Activated T-cell treated with anti-CD3 and anti-CD28 coated beads, Interleukin-2, amount 50 U/mL, for 4 hours (primary cell): ENCODE measurements around the gene NHEJ1. TPM values are rescaled to one million over a fixed set of nuclear protein-coding genes. Genes with fewer than 3 reads are reported as not detected.

Source experiments
- ATAC-seq, 2 donors: fragments of 200-7000 bp; cut with Tn5 transposase; one replicate each; pipeline ENCODE4 v1.10.0; 2021
- DNase-seq: peaks from one replicate; pipeline ENCODE4 v3.0.0-alpha.2; 2020
- H3K27me3 Mint-ChIP-seq: one replicate; pipeline ENCODE4 v1.8.0; 2021; ENCODE audit warnings: low read depth, mixed read lengths
- H3K36me3 Mint-ChIP-seq: one replicate; pipeline ENCODE4 v1.8.0; 2022; ENCODE audit warnings: mixed read lengths; ENCODE audit not compliant: insufficient read depth
- H3K4me1 Mint-ChIP-seq: one replicate; pipeline ENCODE4 v1.8.0; 2021; ENCODE audit warnings: low read depth, mixed read lengths
- H3K4me3 Mint-ChIP-seq: one replicate; pipeline ENCODE4 v1.8.0; 2021; ENCODE audit warnings: mild to moderate bottlenecking, moderate library complexity, mixed read lengths
- H3K9me3 Mint-ChIP-seq: one replicate; pipeline ENCODE4 v1.8.0; 2021; ENCODE audit warnings: mixed read lengths
- total RNA-seq, 3 donors: library from RNA; stranded (reverse); gene quantifications; one replicate each; pipeline ENCODE4 v1.2.1, GENCODE V29; 2021

NHEJ1 gene
- total RNA-seq, 3 donors from 2014 or later: 26.5 to 33.3 (median 30.1) TPM

- Mint-ChIP-seq H3K4me1 (no peaks in the 10 kb centered on the region), H3K27me3 (peaks cover 17% of the 10 kb centered on the region), H3K4me3 (no peak overlapping the region), H3K9me3 (no peaks in the 10 kb centered on the region), H3K36me3 (no peaks in the 10 kb centered on the region)
- ATAC-seq (no peak), DNase-seq (no peak)
Observed at GRCh38 chr2:219025637-219026585, 134.7 kb downstream of the NHEJ1 start.

Other genes starting within 250 kb of the NHEJ1 start
- not detected for gene CDK5R2, start 201.1 kb downstream of the NHEJ1 start, total RNA-seq
- not detected for gene FEV, start 175.6 kb downstream of the NHEJ1 start, total RNA-seq
- not detected for gene CRYBA2, start 167.4 kb downstream of the NHEJ1 start, total RNA-seq
- gene CFAP65, start 119.3 kb downstream of the NHEJ1 start, total RNA-seq: not detected
- gene IHH, start 99.9 kb downstream of the NHEJ1 start, total RNA-seq: under 1 TPM in 1 of 3 donors, not detected in 2; 0.28 TPM
- gene SLC23A3, start 9.2 kb upstream of the NHEJ1 start, total RNA-seq: under 1 TPM; 0.71 to 0.89 (median 0.84) TPM
- gene CNPPD1, start 16.1 kb upstream of the NHEJ1 start, total RNA-seq: 10 to 100 TPM; 66.8 to 78.9 (median 72.7) TPM
- gene RETREG2, start 17.5 kb upstream of the NHEJ1 start, total RNA-seq: 10 to 100 TPM; 55.0 to 63.1 (median 62.7) TPM
- 10 to 100 TPM; 27.0 to 35.3 (median 31.7) TPM for gene ZFAND2B, start 46.0 kb upstream of the NHEJ1 start, total RNA-seq
- gene ABCB6, start 58.1 kb upstream of the NHEJ1 start, total RNA-seq: 10 to 100 TPM; 14.8 to 17.2 (median 15.4) TPM
- 10 to 100 TPM; 29.7 to 31.4 (median 31.4) TPM for gene ATG9A, start 68.8 kb upstream of the NHEJ1 start, total RNA-seq
- 10 to 100 TPM; 40.8 to 52.1 (median 45.5) TPM for gene ANKZF1, start 69.0 kb upstream of the NHEJ1 start, total RNA-seq
- 1 to 10 TPM; 2.3 to 3.2 (median 3.0) TPM for gene GLB1L, start 84.6 kb upstream of the NHEJ1 start, total RNA-seq
- gene STK16, start 84.7 kb upstream of the NHEJ1 start, total RNA-seq: 10 to 100 TPM; 19.1 to 21.3 (median 21.0) TPM
- gene TUBA4B, start 92.4 kb upstream of the NHEJ1 start, total RNA-seq: not detected
- 100 to 1,000 TPM; 167 to 201 (median 190) TPM for gene TUBA4A, start 93.1 kb upstream of the NHEJ1 start, total RNA-seq
- 10 to 100 TPM; 28.2 to 33.9 (median 30.9) TPM for gene DNAJB2, start 118.6 kb upstream of the NHEJ1 start, total RNA-seq
- under 1 TPM in 1 of 3 donors, not detected in 2; 0.19 TPM for gene PTPRN, start 148.6 kb upstream of the NHEJ1 start, total RNA-seq
- gene RESP18, start 171.9 kb upstream of the NHEJ1 start, total RNA-seq: not detected
- gene DNPEP, start 227.1 kb upstream of the NHEJ1 start, total RNA-seq: 100 to 1,000 TPM; 187 to 222 (median 221) TPM